GM12878 (cell line): ENCODE data around the gene SLC9C1. TPM values are rescaled to one million over a fixed set of nuclear protein-coding genes. Genes with fewer than 3 reads are reported as not detected.

Experiments used
- BCL11A ChIP-seq: IDR thresholded peaks from 2 replicates; pipeline ENCODE4 v1.6.1; 2011; ENCODE audit warnings: low read depth, low read length
- CREM ChIP-seq: IDR thresholded peaks from 2 replicates; pipeline ENCODE4 v1.6.1; 2014; ENCODE audit warnings: antibody characterized with exemption, low read depth
- DPF2 ChIP-seq: fragments of 450-650 bp; IDR thresholded peaks from 2 replicates; pipeline ENCODE4 v1.6.1; 2017; ENCODE audit warnings: mild to moderate bottlenecking
- EP300 ChIP-seq, 2 experiments: fragments of 150-350 bp in 1 of 2; IDR thresholded peaks; 2 replicates each; pipeline ENCODE4 v1.6.1; 2011 to 2012; ENCODE audit warnings: low read depth in 2 of 2, low read length in 2 of 2, borderline replicate concordance in 1 of 2, improper control_type of control experiment in 1 of 2, inconsistent platforms in 1 of 2; ENCODE audit not compliant: control insufficient read depth in 1 of 2
- ETV6 ChIP-seq, 2 experiments: fragments of 450-650 bp in 1 of 2; IDR thresholded peaks in 1 of 2; conservative IDR thresholded peaks in 1 of 2; 2 replicates each; pipeline ENCODE4 v1.6.1; 2014; ENCODE audit warnings: antibody characterized with exemption in 1 of 2, borderline replicate concordance in 1 of 2, low read depth in 1 of 2, mild to moderate bottlenecking in 1 of 2, moderate library complexity in 1 of 2
- FOXM1 ChIP-seq: IDR thresholded peaks from 2 replicates; pipeline ENCODE4 v1.6.1; 2012; ENCODE audit warnings: low read depth, mild to moderate bottlenecking, inconsistent platforms, low read length, moderate library complexity
- IKZF1 ChIP-seq: fragments of 450-650 bp; conservative IDR thresholded peaks from 2 replicates; pipeline ENCODE4 v1.6.1; 2017; ENCODE audit warnings: antibody characterized with exemption, mild to moderate bottlenecking
- IKZF2 ChIP-seq, 2 experiments: fragments of 450-650 bp; IDR thresholded peaks; 2 replicates each; pipeline ENCODE4 v1.6.1; 2017; ENCODE audit warnings: mild to moderate bottlenecking in 2 of 2, moderate library complexity in 2 of 2
- IRF4 ChIP-seq: IDR thresholded peaks from 2 replicates; pipeline ENCODE4 v1.6.1; 2011; ENCODE audit warnings: low read depth, low read length
- MTA2 ChIP-seq: fragments of 450-650 bp; IDR thresholded peaks from 2 replicates; pipeline ENCODE4 v1.6.1; 2016; ENCODE audit warnings: low read depth, mild to moderate bottlenecking, moderate library complexity
- NFIC ChIP-seq: IDR thresholded peaks from 2 replicates; pipeline ENCODE4 v1.6.1; 2012; ENCODE audit warnings: low read depth, mild to moderate bottlenecking, inconsistent platforms, low read length, moderate library complexity
- PAX5 ChIP-seq: IDR thresholded peaks from 2 replicates; pipeline ENCODE4 v1.6.1; 2011; ENCODE audit warnings: low read depth, low read length, borderline replicate concordance
- SIN3A ChIP-seq: IDR thresholded peaks from 2 replicates; pipeline ENCODE4 v1.6.1; 2012; ENCODE audit warnings: low read depth, low read length, improper control_type of control experiment
- SREBF2 ChIP-seq: IDR thresholded peaks from 2 replicates; pipeline ENCODE4 v1.6.1; 2012; ENCODE audit warnings: mild to moderate bottlenecking, low read length
- ZNF217 ChIP-seq: fragments of 450-650 bp; IDR thresholded peaks from 2 replicates; pipeline ENCODE4 v1.6.1; 2017; ENCODE audit warnings: antibody characterized with exemption, mild to moderate bottlenecking
- ZNF592 ChIP-seq: fragments of 450-650 bp; IDR thresholded peaks from 2 replicates; pipeline ENCODE4 v1.6.1; 2017; ENCODE audit warnings: mild to moderate bottlenecking, moderate library complexity
- polyA plus RNA-seq, 11 experiments: library from polyadenylated mRNA; depleted of rRNA in 4 of 11; unstranded in 6 of 11; stranded (reverse) in 5 of 11; fragments of >200 nt; fragmentation: Nextera tagmentation in 4 of 11; fragmentation: Illumina TruSeq in 1 of 11; extraction: Ambion mirVana in 4 of 11; extraction: Trizol in 1 of 11; gene quantifications; 1 replicate in 1 of 11; 2 replicates in 10 of 11; pipeline versions ENCODE4 v1.2.1 to v1.2.3, GENCODE V29; 2011 to 2016; ENCODE audit warnings: inconsistent platforms in 2 of 11, missing spikeins in 2 of 11, low read depth in 1 of 11
- total RNA-seq, 4 experiments: library from RNA; depleted of rRNA in 3 of 4; stranded (reverse); fragments of >200 nt in 3 of 4; fragmentation: Illumina TruSeq in 1 of 4; extraction: Trizol in 1 of 4; gene quantifications; 2 replicates each; pipeline versions ENCODE4 v1.2.1 to v1.2.3, GENCODE V29; 2013 to 2021
- TF ChIP-seq, protein P1 (sequence below): fragments of 150-350 bp; IDR thresholded peaks from 2 replicates; pipeline ENCODE4 v1.6.1; 2016; ENCODE audit warnings: low read depth, low read length
- TF ChIP-seq, protein P2 (sequence below): fragments of 450-650 bp; conservative IDR thresholded peaks from 2 replicates; pipeline ENCODE4 v1.6.1; 2017; ENCODE audit warnings: mild to moderate bottlenecking, moderate library complexity
- TF ChIP-seq, protein P3 (sequence below): fragments of 450-650 bp; IDR thresholded peaks from 2 replicates; pipeline ENCODE4 v1.6.1; 2018; ENCODE audit warnings: borderline replicate concordance, mild to moderate bottlenecking; ENCODE audit not compliant: partially characterized antibody

The SLC9C1 gene
- total and polyA plus RNA-seq, 10 of the 15 experiments (the other 5 are each of a cell fraction or from before 2014, with no cell fraction given), result not detected

DNA sequence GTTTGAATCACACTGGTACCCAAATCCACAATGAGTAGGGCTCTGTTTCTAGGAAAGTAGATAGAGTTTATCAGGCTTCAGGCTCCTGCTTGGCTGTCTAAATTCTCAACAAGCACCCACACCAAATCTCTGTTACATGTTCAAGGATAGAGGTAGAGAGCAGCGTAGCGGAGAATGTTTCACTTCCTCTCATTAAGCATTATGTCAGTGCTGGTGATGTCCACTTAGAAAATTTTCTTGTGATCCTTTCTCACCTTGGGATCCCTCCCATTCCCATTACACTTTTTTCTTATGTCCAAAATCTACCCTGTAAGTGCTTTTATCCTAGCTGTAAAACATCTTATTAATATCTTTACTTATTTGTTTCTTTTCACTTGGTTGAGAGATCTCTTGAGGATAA is 126.3 kb downstream of the SLC9C1 start (continued):
- no peak for TF ChIP-seq ZNF592
- no peak for TF ChIP-seq ZNF217
- peak; percentile 74 for TF ChIP-seq MTA2
- TF ChIP-seq NFIC, result peak; percentile 62; the same call in 1 of the 2 replicates
- no peak for TF ChIP-seq SREBF2
- TF ChIP-seq SIN3A, result no peak
- TF ChIP-seq IRF4, result peak; percentile 77; the same call in 1 of the 2 replicates
- TF ChIP-seq, protein P1, sequence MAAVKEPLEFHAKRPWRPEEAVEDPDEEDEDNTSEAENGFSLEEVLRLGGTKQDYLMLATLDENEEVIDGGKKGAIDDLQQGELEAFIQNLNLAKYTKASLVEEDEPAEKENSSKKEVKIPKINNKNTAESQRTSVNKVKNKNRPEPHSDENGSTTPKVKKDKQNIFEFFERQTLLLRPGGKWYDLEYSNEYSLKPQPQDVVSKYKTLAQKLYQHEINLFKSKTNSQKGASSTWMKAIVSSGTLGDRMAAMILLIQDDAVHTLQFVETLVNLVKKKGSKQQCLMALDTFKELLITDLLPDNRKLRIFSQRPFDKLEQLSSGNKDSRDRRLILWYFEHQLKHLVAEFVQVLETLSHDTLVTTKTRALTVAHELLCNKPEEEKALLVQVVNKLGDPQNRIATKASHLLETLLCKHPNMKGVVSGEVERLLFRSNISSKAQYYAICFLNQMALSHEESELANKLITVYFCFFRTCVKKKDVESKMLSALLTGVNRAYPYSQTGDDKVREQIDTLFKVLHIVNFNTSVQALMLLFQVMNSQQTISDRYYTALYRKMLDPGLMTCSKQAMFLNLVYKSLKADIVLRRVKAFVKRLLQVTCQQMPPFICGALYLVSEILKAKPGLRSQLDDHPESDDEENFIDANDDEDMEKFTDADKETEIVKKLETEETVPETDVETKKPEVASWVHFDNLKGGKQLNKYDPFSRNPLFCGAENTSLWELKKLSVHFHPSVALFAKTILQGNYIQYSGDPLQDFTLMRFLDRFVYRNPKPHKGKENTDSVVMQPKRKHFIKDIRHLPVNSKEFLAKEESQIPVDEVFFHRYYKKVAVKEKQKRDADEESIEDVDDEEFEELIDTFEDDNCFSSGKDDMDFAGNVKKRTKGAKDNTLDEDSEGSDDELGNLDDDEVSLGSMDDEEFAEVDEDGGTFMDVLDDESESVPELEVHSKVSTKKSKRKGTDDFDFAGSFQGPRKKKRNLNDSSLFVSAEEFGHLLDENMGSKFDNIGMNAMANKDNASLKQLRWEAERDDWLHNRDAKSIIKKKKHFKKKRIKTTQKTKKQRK, result no peak
- no peak for TF ChIP-seq ETV6 (conservative IDR thresholded peaks at IDR 0.05 in 1 of 2, IDR thresholded peaks at IDR 0.05 in 1 of 2; ENCODE audit: borderline replicate concordance in 1 of 2, low read depth in 1 of 2)
- TF ChIP-seq FOXM1, result no peak
- TF ChIP-seq PAX5, result peak; percentile 64; the same call in 1 of the 2 replicates
- TF ChIP-seq, protein P2, sequence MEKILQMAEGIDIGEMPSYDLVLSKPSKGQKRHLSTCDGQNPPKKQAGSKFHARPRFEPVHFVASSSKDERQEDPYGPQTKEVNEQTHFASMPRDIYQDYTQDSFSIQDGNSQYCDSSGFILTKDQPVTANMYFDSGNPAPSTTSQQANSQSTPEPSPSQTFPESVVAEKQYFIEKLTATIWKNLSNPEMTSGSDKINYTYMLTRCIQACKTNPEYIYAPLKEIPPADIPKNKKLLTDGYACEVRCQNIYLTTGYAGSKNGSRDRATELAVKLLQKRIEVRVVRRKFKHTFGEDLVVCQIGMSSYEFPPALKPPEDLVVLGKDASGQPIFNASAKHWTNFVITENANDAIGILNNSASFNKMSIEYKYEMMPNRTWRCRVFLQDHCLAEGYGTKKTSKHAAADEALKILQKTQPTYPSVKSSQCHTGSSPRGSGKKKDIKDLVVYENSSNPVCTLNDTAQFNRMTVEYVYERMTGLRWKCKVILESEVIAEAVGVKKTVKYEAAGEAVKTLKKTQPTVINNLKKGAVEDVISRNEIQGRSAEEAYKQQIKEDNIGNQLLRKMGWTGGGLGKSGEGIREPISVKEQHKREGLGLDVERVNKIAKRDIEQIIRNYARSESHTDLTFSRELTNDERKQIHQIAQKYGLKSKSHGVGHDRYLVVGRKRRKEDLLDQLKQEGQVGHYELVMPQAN, result no peak
- peak; percentile 80 for TF ChIP-seq BCL11A
- TF ChIP-seq IKZF2 (IDR thresholded peaks at IDR 0.05), result peak; percentile 73 to 78
- TF ChIP-seq CREM, result peak; percentile 10; the same call in 1 of the 2 replicates
- TF ChIP-seq DPF2, result peak; percentile 62
- peak; percentile 65; the same call in 1 of the 2 replicates for TF ChIP-seq IKZF1
- TF ChIP-seq, protein P3, sequence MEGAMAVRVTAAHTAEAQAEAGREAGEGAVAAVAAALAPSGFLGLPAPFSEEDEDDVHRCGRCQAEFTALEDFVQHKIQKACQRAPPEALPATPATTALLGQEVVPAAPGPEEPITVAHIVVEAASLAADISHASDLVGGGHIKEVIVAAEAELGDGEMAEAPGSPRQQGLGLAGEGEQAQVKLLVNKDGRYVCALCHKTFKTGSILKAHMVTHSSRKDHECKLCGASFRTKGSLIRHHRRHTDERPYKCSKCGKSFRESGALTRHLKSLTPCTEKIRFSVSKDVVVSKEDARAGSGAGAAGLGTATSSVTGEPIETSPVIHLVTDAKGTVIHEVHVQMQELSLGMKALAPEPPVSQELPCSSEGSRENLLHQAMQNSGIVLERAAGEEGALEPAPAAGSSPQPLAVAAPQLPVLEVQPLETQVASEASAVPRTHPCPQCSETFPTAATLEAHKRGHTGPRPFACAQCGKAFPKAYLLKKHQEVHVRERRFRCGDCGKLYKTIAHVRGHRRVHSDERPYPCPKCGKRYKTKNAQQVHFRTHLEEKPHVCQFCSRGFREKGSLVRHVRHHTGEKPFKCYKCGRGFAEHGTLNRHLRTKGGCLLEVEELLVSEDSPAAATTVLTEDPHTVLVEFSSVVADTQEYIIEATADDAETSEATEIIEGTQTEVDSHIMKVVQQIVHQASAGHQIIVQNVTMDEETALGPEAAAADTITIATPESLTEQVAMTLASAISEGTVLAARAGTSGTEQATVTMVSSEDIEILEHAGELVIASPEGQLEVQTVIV, result no peak
- peak; percentile 24 to 57; a peak in 2 of 4 replicates for TF ChIP-seq EP300 (IDR thresholded peaks at IDR 0.05; ENCODE audit: borderline replicate concordance in 1 of 2, control insufficient read depth in 1 of 2, low read depth in 2 of 2, low read length in 2 of 2)
